Karpas-422 (cell line): Measurements from ENCODE around the gene RAD17. TPM values are rescaled to one million over a fixed set of nuclear protein-coding genes. Genes with fewer than 3 reads are reported as not detected.
"Not testable (repeated sequence)": the region's sequence is repeated elsewhere in the genome, so short reads cannot be mapped to it uniquely, and the experiment has no call there.

Experiments
- DNase-seq: peaks from one replicate; pipeline ENCODE4 v3.0.0-alpha.2; 2015
- H2AFZ ChIP-seq: fragments of 200-600 bp; sonication (generic); 2 replicates; pipeline ENCODE4 v1.6.1; 2014; ENCODE audit warnings: antibody characterized with exemption, low read length, mixed read lengths
- H3K27ac ChIP-seq: fragments of 200-600 bp; sonication (generic); 2 replicates; pipeline ENCODE4 v1.5.1; 2014; ENCODE audit warnings: mild to moderate bottlenecking, low read length, moderate library complexity
- H3K27me3 ChIP-seq: fragments of 200-600 bp; sonication (generic); 2 replicates; pipeline ENCODE4 v1.6.1; 2014; ENCODE audit warnings: low read length, mixed read lengths
- H3K36me3 ChIP-seq: fragments of 200-600 bp; sonication (generic); 2 replicates; pipeline ENCODE4 v1.6.1; 2014; ENCODE audit warnings: low read length, mixed read lengths; ENCODE audit not compliant: insufficient read depth
- H3K4me1 ChIP-seq: fragments of 200-600 bp; sonication (generic); 2 replicates; pipeline ENCODE4 v1.6.1; 2014; ENCODE audit warnings: mild to moderate bottlenecking, low read length, mixed read lengths
- H3K4me2 ChIP-seq: fragments of 200-600 bp; sonication (generic); 2 replicates; pipeline ENCODE4 v1.6.1; 2014; ENCODE audit warnings: low read length, low read depth, mild to moderate bottlenecking; ENCODE audit not compliant: poor library complexity, severe bottlenecking
- H3K4me3 ChIP-seq: fragments of 200-600 bp; sonication (generic); 2 replicates; pipeline ENCODE4 v1.5.1; 2014; ENCODE audit warnings: mild to moderate bottlenecking, antibody characterized with exemption, low read length, mixed read lengths
- H3K79me2 ChIP-seq: fragments of 200-600 bp; sonication (generic); 2 replicates; pipeline ENCODE4 v1.6.1; 2014; ENCODE audit warnings: mild to moderate bottlenecking, low read length, mixed read lengths
- H3K9ac ChIP-seq: fragments of 200-600 bp; sonication (generic); 2 replicates; pipeline ENCODE4 v1.6.0; 2014; ENCODE audit warnings: low read length
- H3K9me2 ChIP-seq: fragments of 200-600 bp; sonication (generic), shearing (Covaris generic); replicated peaks from 2 replicates; pipeline ENCODE4 v1.6.0; 2014; ENCODE audit warnings: mild to moderate bottlenecking, low read length, moderate library complexity; ENCODE audit not compliant: insufficient read depth
- H3K9me3 ChIP-seq: fragments of 300-700, 200-600 bp; sonication (generic); 2 replicates; pipeline ENCODE4 v1.6.1; 2014; ENCODE audit warnings: low read length, mixed read lengths
- H4K20me1 ChIP-seq: fragments of 200-600 bp; sonication (generic); 2 replicates; pipeline ENCODE4 v1.6.1; 2014; ENCODE audit warnings: mild to moderate bottlenecking, antibody characterized with exemption, low read length, low read depth; ENCODE audit not compliant: insufficient read depth
- total RNA-seq: library from RNA; depleted of rRNA; stranded (reverse); fragments of >200 nt; shearing (Covaris generic); gene quantifications from 2 replicates; pipeline ENCODE4 v1.2.3, GENCODE V29; 2014; ENCODE audit warnings: low replicate concordance; rRNA removed

Gene RAD17, protein sequence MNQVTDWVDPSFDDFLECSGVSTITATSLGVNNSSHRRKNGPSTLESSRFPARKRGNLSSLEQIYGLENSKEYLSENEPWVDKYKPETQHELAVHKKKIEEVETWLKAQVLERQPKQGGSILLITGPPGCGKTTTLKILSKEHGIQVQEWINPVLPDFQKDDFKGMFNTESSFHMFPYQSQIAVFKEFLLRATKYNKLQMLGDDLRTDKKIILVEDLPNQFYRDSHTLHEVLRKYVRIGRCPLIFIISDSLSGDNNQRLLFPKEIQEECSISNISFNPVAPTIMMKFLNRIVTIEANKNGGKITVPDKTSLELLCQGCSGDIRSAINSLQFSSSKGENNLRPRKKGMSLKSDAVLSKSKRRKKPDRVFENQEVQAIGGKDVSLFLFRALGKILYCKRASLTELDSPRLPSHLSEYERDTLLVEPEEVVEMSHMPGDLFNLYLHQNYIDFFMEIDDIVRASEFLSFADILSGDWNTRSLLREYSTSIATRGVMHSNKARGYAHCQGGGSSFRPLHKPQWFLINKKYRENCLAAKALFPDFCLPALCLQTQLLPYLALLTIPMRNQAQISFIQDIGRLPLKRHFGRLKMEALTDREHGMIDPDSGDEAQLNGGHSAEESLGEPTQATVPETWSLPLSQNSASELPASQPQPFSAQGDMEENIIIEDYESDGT
- 46.5 and 61.7 TPM in 2 replicates for total RNA-seq

DNA sequence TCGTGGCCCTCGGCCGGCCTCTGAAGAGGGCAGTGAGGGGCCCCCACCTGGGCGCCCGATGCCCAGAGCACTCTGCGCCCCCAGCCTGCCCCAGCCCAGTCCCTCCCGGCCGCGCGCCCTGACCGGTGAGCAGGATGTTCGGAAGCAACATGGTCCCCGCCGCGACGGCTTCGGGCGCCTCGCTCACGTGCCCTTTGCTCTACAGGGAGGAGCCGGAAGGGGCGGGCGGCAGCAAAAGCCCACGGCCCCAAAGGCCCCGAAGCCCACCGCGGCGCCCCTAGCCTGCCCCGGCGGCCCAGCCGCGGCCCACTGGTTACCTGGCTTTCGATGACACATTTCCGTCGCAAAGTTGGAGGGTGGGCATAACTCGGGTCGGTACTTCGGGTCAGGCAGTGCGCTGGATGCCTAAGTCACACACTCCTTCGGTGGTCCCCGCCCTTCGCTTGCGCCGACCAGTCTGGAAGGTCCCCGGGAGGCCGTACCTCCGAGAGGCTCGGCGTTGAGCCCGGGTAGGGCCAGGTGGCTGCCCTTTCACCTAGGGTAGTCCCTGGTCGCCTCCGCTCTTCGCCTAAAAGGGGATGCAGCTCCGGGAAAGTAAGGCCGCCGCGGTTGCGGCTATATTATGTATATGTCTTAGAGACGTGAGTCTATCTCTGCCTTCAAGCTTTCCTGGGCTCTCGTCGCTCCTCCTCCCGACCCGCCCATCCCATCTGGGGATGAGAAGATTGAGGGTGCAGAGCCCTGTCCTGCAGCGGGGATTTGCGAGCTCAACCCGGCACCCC, at the start of gene RAD17, which contains the start of the genes AK6 and TAF9:
Gene RAD17, plus strand, starts transcription at position 479 of the 782 bp plus-strand sequence. CDS start 2,391 bp downstream, outside the sequence.
Gene AK6, minus strand, starts transcription at position 181 of the 782 bp plus-strand sequence. Its CDS starts 30 bp downstream, at position 151.
Gene TAF9, minus strand, starts transcription at position 181 of the 782 bp plus-strand sequence. CDS start 3,783 bp downstream, outside the sequence.
- peaks cover 18% of the 10 kb centered on the region; the same call in 1 of the 2 replicates for H4K20me1 ChIP-seq
- peak within 1 kb of the TSS; percentile 94 for H3K4me2 ChIP-seq
- DNase-seq, result peak; percentile 96
- no peaks in the 10 kb centered on the region for H3K27me3 ChIP-seq
- H3K36me3 ChIP-seq, result peaks cover 33% of the 10 kb centered on the region
- peak within 1 kb of the TSS; percentile 77 for H3K9ac ChIP-seq
- peak within 1 kb of the TSS; percentile 69; the same call in 1 of the 2 replicates for H2AFZ ChIP-seq
- H3K9me3 ChIP-seq, result no peaks in the 10 kb centered on the region
- H3K4me1 ChIP-seq, result peaks cover 54% of the 10 kb centered on the region
- H3K4me3 ChIP-seq, result peak within 1 kb of the TSS; percentile 76
- H3K27ac ChIP-seq, result peak within 1 kb of the TSS; percentile 86
- H3K9me2 ChIP-seq, result no peaks in the 10 kb centered on the region
- H3K79me2 ChIP-seq, result peaks cover 96% of the 10 kb centered on the region

DNA sequence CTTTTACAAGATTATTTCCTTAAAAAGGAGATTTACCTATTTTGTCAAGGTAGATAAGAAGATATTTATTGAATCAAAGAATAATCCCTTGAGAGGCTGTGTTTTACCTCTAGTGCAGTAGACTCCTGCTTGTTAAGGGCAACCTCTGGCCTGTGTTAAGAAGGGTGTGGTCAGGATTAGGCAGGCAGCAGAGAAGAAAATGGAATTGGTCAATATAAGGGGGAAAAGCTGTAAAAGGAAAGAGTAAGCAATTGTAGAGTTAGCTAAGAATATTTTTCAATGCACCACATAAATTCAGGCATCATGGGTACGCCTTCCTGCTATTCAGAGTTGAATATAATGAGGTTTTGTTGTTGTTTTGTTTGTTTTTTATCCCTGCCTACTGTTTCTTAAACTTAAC, 43.3 kb upstream of the RAD17 start:
- H3K27ac ChIP-seq, result no peak overlapping the region
- H3K9ac ChIP-seq, result no peak overlapping the region
- H3K36me3 ChIP-seq, result no peaks in the 10 kb centered on the region
- no peak overlapping the region for H3K4me3 ChIP-seq
- H3K9me2 ChIP-seq, result no peaks in the 10 kb centered on the region
- no peaks in the 10 kb centered on the region for H3K9me3 ChIP-seq
- H3K79me2 ChIP-seq, result peaks cover 15% of the 10 kb centered on the region
- no peaks in the 10 kb centered on the region for H4K20me1 ChIP-seq
- no peak overlapping the region for H3K4me2 ChIP-seq
- no peaks in the 10 kb centered on the region for H3K27me3 ChIP-seq
- peaks cover under 1% of the 10 kb centered on the region; the same call in 1 of the 2 replicates for H3K4me1 ChIP-seq
- no peak overlapping the region for H2AFZ ChIP-seq
- no peak for DNase-seq

DNA sequence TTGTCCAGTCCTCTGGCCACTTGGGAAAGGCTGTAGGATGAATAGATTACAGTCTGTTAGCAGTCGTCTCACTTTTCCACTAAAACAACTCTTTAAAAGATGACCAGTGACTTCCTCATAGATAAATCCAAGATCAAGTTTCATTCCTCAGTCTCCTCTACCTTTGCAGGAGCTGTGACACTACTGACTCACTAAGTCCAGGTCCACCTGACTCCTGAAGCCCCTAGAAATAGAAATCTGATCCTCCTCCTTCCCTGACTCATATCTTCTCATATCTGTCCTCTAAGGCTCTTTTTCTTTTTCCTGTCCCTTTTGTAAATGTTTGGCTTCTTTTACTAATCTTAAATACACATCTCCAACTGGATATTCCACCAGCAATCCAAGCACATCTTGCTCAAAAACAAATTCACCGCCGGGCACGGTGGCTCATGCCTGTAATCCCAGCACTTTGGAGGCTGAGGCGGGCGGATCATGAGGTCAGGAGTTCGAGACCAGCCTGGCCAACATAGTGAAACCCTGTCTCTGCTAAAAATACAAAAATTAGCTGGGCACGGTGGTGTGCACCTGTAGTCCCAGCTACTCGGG, 39.6 kb upstream of the RAD17 start:
- Histone ChIP-seq H3K27ac (no peak overlapping the region), H3K9me3 (no peaks in the 10 kb centered on the region), H2AFZ (no peak overlapping the region), H3K27me3 (no peaks in the 10 kb centered on the region), H3K4me1 (peaks cover 18% of the 10 kb centered on the region), H3K4me2 (no peak overlapping the region), H3K4me3 (no peak overlapping the region), H3K9ac (no peak overlapping the region), H3K79me2 (peaks cover 23% of the 10 kb centered on the region), H4K20me1 (no peaks in the 10 kb centered on the region), H3K9me2 (no peaks in the 10 kb centered on the region), H3K36me3 (no peaks in the 10 kb centered on the region)
- no peak for DNase-seq

DNA sequence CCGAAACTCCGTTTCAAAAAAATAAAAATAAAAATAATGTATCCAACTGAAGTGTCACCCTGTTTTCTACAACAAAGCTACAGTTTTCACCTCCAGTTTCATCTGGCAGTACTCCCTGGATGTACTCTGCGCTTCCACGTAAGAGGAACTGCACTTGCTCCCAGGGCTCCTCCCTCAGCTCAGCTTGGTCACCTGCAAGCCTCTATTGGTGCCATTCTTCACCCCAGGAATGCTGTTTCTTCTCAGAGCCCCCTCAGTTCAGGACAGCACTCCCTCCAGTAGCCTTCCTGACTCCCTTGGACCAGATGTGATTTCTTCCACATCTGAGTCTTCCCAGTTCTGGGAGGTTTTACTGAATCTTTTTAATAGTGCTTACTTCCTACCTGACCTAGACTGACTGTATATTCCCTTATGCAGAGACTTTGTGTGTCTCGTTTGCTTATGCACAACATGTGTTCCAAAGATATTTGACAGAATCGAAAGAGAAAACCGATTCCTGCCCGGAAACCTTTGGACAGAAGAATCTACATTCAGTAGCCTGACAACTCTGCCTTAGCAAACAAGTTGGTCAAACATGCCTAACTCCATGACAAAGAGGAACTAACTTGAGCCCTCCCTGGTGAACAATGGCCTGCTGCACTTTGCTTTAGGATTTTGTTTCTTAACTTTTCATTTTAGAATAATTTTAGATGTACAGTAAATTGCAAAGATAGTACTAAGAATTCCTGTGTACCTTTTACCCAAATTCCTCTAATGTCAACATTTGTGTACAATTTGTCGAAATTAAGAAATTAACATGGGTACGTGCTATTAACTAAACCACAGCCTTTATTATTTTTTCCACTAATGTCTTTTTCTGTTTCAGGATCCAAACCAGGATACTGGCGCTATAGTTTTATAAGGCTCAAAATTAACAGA, 37.8 kb upstream of the RAD17 start:
- Histone ChIP-seq H3K9me3 (no peaks in the 10 kb centered on the region), H3K27me3 (no peaks in the 10 kb centered on the region), H3K36me3 (no peaks in the 10 kb centered on the region), H3K4me1 (peaks cover 18% of the 10 kb centered on the region), H3K9me2 (no peaks in the 10 kb centered on the region), H3K4me3 (peak overlapping the region; percentile 80), H3K79me2 (peaks cover 18% of the 10 kb centered on the region), H2AFZ (peak overlapping the region; percentile 11), H3K4me2 (peak overlapping the region; percentile 78), H3K27ac (peak overlapping the region; percentile 50), H3K9ac (peak overlapping the region; percentile 79), H4K20me1 (no peaks in the 10 kb centered on the region)
- peak; percentile 75 for DNase-seq

DNA sequence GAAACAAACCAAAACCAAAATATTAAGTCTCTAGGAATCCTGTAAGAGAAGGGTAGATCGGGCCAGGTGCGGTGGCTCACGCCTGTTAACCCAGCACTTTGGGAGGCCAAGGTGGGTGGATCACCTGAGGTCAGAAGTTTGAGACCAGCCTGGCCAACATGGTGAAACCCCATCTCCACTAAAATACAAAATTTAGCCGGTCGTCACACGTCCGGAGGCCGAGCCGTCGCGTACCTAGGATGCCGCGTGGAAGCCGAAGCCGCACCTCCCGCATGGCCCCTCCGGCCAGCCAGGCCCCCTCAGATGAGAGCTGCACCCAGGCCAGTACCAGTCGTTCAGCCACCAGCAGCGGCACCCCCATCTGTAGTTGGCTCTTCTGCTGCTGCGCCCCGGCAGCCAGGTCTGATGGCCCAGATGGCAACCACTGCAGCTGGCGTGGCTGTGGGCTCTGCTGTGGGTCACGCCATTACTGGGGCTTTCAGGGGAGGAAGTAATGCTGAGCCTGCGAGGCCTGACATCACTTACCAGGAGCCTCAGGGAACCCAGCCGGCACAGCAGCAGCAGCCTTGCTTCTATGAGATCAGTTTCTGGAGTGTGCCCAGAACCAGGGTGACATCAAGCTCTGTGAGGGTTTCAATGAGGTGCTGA, 35.8 kb upstream of the RAD17 start:
- not testable (repeated sequence) for H3K9ac ChIP-seq, H3K36me3 ChIP-seq, H3K27me3 ChIP-seq, H3K27ac ChIP-seq, H3K9me3 ChIP-seq, H3K9me2 ChIP-seq, H2AFZ ChIP-seq, H3K4me3 ChIP-seq, H4K20me1 ChIP-seq, DNase-seq
- Histone ChIP-seq H3K79me2 (peaks cover 13% of the 10 kb centered on the region), H3K4me2 (peak overlapping the region; percentile 78), H3K4me1 (peaks cover 18% of the 10 kb centered on the region)

DNA sequence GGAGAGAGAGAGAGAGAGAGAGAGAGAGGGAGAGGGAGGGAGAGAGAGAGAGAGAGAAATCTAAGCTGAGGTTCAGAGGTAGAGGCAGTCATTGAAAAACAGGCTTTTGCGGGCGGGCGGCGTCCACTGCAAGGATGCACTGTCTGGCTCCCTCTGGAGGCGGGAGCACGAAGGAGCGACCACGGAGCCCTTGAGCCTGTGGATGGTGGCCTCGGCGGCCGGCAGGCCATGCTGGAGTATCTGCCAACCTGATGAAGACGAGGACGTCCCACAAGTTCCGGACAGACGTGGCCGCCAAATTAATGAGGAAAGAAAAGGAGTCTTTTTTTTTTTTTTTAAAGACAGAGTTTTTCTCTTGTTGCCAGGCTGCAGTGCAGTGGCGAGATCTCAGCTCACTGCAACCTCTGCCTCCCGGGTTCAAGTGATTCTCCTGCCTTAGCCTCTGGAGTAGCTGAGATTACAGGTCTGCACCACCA, 34.8 kb upstream of the RAD17 start:
- H2AFZ ChIP-seq, result no peak overlapping the region
- H3K9me2 ChIP-seq, result no peaks in the 10 kb centered on the region
- no peaks in the 10 kb centered on the region for H4K20me1 ChIP-seq
- H3K27ac ChIP-seq, result no peak overlapping the region
- no peak overlapping the region for H3K9ac ChIP-seq
- H3K79me2 ChIP-seq, result peaks cover 13% of the 10 kb centered on the region
- peak; percentile 88 for DNase-seq
- H3K4me3 ChIP-seq, result no peak overlapping the region
- H3K36me3 ChIP-seq, result no peaks in the 10 kb centered on the region
- H3K4me1 ChIP-seq, result peaks cover 18% of the 10 kb centered on the region
- no peaks in the 10 kb centered on the region for H3K27me3 ChIP-seq
- H3K4me2 ChIP-seq, result peak overlapping the region; percentile 10
- H3K9me3 ChIP-seq, result no peaks in the 10 kb centered on the region
